Measurements from ENCODE around the gene DPY19L3.
"Not testable (repeated sequence)": the region's sequence is repeated elsewhere in the genome, so short reads cannot be mapped to it uniquely, and the experiment has no call there.

Gene DPY19L3

DNA sequence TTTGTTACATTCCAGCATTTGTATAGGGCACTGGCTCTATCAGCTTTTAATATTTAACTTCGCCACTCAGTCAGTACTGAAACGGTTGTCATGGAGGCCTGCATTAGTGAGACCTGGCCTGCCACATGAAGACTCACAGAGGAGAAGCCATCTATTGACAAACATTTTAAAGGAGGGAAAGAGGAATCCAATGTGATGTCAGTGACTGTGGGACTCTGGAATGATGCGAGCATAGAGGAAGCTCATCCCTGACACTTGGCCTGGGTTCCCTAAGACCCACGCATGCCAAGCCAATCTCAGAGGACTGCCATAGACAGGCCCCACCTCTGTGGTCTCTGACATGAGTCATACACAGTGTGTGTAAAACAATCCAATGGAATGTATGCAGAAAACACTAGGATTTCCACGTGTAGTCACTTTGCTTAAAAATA is 7.9 kb upstream of the DPY19L3 start:
- DNase-seq, result no peak

DNA sequence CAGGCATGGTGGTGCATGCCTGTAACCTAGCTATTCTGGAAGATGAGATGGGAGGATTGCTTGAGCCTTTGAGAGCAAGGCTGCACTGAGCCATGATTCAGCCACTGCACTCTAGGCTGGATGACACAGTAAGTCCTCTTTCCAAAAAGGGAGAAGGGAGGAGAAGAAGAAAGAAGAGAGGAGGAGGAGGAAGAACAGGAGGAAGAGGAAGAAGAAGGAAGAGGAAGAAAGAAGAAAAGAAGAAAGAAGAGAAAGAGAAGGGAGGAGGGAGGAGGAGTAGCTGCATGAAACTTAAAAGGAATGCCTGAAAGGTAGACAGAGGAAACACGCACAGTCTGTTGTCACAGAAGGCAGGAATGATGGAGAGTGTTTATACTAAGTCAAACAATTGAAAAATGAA is 3.6 kb upstream of the DPY19L3 start:
- DNase-seq, result no peak

DNA sequence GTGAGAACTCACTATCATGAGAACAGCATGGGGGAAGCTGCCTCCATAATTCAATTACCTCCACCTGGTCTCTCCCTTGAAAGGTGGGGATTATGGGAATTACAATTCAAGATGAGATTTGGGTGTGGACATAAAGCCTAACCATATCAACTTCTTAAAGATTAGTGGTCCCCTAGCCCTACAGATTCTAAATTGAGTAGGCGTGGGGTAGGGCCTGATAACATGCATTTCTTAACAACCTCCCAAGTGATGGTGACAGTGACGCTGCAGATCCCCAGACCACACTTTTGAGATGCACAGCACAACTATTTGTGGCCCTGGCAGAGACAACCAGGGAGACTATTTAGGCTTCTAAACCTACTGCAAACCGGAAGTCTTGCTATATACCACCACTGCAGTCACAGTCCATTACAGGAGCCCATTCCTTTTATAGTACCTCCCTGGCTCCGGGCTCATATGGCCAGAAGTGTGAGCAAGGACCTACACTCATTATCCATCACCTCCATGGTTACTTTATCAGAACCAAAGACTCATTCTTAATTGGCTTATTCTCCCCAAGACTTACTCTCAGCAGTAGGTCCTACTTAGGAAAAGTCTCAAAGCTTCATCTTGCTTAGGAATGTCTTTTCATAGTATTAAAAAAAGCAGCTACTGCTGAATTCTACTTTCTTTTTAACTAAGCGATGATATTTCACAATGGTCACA is 2.1 kb upstream of the DPY19L3 start:
- no peak for DNase-seq

DNA sequence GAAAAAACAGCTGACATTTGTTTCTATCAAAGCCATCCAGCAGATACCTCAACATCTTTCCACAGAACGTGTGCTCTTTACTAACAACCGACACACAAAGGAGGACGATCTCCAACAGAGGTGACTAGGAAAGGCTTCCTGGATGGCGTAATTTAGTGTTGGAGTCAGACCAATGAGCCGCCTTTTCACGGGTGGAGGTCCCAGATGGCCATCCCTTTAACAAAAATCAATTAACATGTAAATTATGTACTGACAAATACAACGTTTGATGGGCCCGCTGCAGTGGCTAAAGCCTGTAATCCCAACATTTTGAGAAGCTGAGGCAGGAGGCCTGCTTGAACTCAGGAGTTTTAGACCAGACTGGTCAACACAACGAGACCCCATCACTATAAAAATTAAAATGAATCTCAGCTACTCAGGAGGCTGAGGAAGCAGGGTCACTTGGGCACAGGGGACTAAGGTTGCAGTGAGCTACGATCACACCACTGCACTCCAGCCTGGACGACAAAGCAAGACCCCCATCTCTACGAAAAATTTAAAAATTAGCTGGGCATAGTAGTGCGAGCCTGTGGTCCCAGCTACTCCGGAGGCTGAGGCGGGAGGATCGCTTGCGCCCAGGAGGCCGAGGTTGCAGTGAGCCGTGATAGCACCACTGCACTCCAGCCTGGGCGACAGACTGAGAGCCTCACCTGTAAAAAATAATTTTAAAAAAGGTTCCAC is 1.2 kb upstream of the DPY19L3 start:
- no peak for DNase-seq

DNA sequence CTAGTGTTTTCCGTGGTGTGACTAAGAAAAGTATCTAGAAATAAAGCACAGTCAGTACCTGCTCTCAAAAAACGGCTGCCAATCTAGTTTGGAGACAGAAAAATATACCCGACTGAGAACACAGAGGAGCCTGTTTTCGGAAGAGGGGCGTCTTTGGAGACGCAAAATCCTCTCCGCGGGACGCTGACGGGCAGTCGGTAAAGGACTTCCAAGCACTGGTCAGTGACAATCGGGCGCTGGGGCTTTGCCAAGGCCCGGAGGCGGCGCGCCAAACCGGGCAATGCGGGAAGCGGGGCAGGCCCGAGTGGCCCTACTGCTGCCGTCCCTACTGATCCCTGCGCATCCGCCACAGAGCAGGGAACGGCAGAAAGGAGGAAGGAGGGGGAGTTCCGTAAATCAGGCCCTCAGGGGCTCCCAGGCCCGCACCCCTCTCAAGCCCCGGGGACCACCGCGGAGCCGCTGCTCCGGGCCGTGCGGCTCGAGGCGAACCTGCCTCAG is 588 bp upstream of the DPY19L3 start:
- no peak for DNase-seq

DNA sequence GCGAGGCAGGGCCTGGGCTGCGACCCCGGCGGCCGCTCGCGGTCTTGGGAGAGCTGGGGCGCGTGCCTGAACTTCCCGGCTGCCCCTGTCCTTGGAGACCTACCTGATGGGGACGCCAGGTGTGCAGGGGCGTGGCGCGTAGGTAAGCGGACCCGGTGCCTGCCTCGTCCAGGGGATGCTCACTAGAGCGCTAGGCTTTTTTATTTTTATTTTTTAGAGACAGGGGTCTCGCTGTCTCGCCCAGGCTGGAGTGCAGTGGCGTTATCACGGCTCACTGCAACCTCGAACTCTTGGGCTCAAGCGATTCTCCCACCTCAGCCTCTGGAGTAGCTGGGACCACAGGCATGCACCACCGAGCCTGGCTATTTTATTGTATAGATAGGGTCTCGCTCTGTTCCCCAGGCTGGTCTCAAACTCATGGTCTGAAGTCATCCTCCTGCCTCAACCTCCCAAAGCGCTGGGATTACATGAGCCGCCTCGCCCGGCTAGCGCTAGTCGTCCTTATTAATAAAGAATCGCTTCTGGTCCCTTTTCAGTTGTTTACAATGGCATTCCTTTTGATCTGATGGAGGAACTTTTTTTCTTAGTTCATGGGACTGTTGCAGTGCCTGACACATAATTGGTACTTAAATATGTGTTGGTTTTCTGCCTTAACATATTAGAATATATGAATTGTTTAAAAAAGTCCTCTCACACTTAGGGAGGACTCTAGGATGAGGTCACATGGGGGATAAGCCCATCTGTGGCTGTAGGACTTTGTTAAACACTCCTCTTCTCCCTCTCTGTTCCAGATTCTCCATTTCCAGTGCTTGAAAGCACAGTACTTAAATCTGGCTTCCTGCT is 812 bp downstream of the DPY19L3 start:
- no peak for DNase-seq

DNA sequence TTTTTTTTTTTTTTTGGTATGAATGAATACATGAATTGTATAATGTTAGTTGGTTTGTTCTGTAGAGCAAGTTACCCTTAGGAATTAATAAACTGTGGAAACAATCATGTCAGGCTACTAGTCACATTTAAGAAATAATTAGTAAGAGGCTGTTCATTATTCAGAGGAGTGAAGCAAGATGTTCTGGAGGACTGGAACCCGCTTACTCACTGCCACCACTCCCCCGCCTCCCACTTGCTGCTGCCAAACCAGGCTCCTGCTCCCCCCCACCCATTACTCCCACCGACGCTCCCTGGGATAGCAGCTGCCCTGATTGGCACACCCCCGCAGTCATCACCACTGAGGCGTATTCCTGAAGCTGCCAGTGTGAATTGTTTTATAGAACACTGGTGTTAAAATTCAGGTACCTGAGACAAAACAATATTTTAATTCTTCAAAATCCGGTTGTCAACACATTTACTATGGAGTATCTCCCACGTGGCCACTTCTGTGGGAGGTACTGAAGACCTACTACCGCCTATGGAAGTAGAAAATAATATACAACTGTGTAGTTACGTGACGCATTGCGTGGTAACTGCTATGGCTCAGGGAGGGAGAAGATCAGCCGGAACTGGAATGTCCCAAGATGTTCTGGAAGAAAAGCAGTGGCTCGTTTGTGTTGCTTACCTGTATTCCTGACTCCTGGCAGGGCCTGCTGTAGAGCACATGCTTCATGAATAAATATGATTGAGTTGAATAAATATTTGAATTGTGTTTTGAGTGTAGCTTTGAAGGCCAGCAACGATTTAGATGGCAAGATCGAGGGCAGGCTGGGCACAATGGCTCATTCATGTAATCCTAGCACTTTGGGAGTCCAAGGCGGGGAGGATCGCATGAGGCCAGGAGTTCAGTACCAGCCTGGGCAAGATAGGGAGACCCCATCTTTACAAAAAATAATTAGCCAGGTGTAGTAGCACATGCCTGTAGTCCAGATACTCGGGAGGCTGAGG is 1.7 kb downstream of the DPY19L3 start:
- peak in 1 of 2 experiments; percentile 43 for DNase-seq

DNA sequence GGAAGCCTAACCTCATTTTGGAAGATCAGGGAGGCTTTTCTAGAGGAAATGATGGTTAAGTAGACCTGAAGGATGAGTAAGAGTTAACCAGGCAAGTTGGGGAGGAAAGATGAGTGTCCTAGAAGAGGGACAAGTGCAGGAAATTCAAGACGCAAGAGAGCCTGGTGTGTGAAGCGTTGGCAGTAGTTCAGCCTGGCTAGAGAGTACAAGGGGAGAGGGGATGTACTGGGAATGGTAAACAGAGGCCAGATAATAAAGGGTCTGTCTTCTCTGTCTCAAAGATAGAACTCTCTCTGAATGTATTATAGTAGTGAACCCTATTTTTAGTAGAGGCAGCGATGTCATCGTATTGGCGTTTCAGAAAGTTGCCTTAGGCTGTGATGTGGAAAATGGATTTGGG is 9.7 kb downstream of the DPY19L3 start:
- DNase-seq, result no peak

DNA sequence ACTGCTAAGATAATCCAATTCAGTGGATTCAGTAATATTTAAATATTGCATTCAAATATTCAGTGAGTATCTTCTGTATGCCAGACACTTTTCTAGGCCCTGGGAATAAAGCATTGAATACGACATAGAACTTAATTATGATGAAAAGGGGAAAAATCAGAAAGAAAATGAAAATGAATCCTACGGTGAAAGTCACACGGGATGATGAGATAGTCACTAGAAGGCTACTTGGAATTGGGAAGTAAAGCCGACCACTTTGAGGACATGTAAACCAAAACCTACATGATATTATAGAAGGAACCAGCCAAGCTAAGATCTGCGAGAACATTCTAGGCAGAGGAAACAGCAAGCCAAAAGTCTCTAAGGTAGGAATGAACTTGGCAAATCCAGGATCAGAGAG is 10.1 kb downstream of the DPY19L3 start:
- DNase-seq, result no peak

DNA sequence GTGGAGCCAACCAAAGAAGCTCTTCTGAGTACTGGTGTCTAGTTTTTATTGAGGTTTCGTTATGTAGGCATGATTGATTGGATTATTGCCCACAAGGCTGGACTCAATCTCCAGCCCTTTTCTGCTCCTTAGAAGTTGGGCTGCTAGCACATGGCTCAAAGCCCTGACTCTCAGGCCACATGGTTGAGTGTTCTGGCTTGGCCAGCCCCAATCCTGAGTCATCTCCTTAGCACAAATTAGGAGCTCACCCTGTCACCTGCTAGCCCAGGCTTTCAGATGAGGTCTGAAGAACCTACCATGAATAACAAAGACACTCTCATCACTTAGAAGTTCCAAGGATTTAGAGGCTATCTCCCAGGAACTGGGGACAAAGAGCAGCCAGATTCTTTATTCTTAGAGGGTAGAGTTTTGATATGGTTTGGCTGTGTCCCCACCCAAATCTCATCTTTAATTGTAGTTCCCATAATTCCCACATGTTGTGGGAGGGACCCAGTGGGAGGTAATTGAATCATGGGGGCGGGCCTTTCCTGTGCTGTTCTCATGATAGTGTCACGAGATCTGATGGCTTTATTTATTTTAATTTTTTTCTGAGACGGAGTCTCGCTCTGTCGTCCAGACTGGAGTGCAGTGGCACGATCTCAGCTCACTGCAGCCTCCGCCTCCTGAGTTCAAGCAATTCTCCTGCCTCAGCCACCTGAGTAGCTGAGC is 11.3 kb downstream of the DPY19L3 start:
- DNase-seq, result peak in 1 of 2 experiments; percentile 29

DNA sequence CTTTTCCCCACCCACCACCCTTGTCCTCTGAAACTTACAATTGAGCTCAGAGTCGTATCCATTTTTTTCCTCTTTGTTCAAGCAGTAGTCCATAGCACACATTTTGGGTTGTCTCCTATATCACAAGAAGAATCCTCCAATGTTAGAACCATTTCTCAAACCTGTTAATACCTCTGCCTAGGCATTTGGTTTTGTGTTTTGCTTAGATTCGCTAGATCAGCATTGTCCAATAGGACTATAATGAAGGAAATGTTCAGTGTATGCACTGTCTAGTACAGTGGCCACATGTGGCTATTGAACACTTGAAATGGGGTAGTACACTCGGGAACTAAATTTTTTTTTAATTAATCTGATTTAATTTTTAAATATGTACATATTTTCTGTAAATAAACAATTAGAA is 12.6 kb downstream of the DPY19L3 start:
- DNase-seq, result no peak

DNA sequence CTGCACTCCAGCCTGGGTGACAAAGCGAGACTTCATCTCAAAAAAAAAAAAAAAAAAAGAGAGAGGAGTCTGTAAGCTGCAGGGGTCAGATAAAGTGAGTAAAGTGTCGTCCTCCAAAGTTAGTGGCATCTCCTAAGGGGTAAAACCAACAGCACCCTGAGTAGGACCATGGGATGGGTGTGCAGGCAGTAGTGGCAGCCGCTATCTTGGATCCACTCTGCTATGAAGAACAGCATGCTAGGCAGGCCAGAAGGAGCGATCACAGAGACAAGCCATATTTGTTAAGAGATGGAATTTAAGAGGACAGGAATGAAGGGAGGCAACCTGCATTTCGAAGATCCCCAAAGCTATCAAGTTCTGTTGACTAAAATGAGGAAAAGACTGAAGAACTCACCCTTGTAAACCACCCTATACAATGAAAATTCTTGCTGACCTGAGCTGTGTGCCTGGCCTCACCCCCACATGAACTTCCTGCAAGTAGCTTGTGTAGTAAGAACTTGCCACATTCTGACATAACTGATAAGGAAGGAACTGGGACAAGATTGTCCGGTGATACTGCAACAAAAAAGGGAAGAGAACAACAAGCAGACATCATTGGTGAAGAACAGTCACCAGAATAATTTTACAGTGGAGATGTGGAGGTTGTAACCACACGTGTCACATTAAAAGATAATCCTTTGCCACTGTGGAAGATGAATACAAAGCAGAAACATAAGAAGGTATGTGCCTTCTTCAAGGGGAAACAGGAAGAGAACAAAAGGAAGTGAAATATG is 16.2 kb downstream of the DPY19L3 start:
- DNase-seq, result no peak

DNA sequence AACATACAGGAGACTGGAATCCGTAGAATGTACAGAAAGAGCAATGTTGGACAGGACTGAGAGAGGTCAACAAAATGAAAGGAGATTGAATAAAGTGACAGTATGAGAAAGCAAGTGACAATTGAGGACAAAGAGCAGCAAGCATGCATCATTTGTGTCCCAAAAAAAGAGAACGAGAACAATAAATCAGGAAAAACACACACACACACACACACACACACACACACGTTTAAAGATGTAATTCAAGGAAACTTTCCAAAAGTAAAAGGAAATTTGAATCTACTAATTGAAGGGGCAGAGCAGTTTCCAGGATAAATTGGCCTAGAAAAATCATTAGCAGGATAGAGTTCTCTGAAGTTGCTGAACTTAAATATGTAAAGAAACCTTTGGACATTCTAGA is 16.9 kb downstream of the DPY19L3 start:
- DNase-seq, result no peak

DNA sequence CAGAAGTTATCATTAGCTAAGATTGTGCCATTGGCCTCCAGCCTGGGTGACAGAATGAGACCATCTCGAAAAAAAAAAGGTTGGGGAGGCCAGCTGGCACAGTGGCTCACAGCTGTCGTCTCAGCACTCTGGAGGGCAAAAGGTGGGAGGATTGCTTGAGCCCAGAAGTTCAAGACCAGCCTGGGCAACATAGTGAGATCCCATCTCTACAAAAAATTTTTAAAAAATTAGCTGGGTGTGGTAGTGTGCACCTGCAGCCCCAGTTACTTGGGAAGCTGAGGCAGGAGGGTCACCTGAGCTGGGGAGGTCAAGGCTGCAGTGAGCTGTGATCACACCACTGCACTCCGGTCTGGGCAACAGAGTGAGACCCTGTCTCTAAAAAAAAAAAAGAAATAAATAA is 18.4 kb downstream of the DPY19L3 start:
- not testable (repeated sequence) for DNase-seq

DNA sequence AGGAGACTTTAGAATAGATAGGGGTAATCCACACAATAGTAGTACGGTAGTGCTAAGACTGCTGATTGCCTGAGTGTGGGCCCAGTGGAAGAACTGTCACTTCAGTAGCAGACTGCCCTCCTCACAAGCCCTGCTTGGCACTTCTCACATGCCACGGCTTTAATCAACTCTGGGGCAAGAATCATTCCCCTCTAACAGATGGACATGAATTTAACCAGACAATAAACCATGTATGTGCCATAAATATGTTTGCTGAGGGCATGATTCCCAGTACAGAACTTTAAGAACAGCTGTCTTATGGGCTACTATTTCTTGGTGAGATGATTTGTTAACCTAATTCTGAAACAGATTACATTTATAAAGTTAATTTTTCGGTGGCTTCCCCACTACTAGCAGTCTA is 22.0 kb downstream of the DPY19L3 start:
- peak in 1 of 2 experiments; percentile 71 for DNase-seq

DNA sequence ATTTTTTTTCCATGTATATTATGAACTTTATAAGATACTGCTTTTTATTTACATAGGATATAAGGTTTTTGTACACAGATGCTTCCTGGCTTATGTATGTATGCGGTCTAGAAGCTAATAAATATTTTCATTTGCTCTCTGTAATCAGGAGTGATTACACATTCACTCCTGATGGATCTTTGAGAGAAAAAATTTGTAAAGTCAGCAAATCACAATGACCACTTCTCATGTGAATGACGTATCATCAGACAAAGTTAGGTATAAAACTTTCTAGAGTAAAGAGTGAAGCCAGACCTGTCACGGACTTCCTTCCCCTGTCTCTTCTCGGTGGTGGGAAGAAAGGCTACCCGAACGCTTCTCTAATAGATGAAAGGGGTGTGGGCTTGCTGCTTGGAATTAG is 31.1 kb downstream of the DPY19L3 start:
- DNase-seq, result no peak

DNA sequence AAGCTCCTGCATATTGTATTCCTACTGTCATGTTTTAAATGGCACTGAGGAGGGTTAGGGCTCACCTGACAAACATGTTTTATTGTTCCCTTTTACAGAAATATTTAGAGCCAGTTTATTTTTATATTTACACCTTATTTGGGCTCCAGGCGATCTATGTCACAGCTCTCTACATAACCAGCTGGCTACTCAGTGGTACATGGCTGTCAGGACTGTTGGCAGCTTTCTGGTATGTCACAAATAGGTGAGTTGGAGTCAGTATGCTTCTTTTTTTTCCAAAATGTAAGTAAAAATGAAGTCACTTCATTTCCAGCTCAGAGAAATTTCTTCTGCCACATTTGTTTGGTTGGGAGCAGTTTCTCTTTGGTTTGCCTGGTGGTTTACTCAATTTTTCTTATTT is 31.5 kb downstream of the DPY19L3 start:
- DNase-seq, result no peak

DNA sequence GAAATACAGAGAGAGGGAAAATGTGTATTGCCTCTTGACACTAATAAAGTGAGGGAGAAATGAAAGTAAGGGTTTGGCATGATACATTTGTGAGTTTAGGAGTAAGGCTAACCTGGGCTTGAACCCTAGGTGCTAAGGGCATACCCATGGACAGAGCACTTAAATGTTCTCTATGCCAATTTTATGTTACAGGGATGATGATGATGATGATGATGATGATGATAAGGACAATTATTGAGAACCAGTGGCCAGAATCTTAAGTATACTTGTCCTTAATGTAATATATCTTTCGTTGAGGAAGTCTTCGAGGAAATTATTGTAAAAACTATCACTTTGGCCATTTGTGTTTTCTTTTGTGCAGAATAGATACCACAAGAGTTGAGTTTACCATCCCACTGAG is 33.2 kb downstream of the DPY19L3 start:
- no peak for DNase-seq

DNA sequence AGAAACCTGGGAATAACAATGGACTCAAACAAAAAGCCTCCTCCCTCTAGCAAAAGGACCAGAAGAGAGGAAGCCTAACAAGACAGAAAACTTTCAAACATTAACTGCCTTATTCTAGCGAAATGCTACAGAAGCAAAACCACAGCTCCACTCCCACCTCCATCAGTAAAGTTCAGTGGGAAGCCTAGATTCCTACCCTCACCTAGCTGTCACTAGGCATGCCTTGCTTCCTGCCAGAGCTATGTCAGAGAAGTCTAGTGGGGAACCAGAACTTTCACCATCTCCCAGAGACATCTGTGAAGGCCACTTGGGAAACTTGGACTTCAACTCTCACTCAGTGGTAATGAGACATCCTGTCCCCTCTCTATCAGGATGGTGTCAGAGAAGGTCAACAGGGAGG is 37.1 kb downstream of the DPY19L3 start:
- DNase-seq, result no peak

DNA sequence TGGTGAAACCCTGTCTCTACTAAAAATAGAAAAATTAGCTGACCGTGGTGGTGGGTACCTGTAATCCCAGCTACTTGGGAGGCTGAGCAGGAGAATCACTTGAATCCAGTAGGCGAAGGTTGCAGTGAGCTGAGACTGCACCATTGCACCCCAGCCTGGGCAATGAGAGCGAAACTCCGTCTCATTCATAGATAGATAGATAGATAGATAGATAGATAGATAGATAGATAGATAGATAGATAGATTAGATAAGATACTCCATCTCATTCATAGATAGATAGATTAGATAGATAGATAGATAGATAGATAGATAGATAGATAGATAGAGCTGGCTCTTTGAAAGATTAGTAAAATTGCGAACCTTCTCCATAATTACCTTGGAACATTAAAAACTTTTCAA is 42.0 kb downstream of the DPY19L3 start:
- DNase-seq, result not testable (repeated sequence)

DNA sequence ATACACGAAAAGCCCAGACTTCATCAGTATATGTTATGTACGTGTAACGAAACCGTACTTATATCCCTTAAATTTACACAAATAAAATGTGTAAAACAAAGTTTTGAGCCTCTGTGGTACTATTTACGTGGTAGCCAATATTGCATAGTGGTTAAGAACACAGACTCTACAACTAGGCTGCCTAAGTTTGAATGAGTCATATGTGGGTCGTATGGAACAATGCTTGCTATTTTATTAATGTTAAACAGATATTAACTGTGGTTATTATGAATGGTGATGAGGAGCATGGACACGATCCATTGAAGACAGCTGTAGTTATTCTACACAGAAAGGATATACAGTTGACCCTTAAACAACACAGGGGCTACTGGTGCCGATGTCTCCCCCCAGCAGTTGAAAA is 42.5 kb downstream of the DPY19L3 start:
- DNase-seq, result no peak
